Measurements from ENCODE around the gene TMEM127.
"Not testable (repeated sequence)": the region's sequence is repeated elsewhere in the genome, so short reads cannot be mapped to it uniquely, and the experiment has no call there.

TMEM127 gene

GRCh38 chr2:96264086-96264485 is 1.7 kb downstream of the TMEM127 start:
- DNase-seq (ENCODE audit: low read depth in 2 of 2), result no peak

- DNase-seq (ENCODE audit: low read depth in 2 of 2), result no peak
Observed at GRCh38 chr2:96262306-96262705, 3.5 kb downstream of the TMEM127 start.

DNA sequence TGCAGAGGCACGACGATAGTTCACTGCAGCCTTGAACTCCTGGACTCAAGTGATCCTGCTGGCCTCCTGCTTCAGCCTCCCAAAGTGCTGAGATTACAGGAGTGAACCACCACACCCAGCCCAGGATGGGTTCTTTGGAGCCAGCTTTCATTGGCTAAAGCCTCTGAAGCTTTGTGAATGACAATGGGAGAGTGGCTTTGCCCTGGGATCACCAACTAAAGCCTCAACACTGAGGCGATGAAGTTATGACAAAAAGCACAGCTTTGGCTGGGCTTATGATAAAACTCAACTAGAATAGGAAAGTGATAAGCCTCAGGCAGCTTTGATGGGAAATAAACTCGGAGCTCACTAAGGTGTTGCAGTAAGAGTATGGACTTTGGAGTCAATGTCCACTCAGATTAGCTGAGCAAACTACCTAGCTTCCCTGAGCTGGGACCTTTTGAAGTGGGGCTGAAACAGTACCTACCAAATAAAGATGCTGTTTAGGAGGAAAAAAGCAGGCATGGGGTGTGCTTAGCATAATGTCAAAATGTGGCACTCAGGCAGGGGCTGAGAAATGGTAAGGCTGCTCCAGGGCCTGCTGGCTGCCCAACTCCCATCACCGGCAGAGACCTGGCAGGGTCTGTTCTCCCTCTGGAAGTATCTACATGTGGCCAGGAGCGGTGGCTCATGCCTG is 4.3 kb downstream of the TMEM127 start:
- DNase-seq (ENCODE audit: low read depth in 2 of 2), result no peak

- no peak for DNase-seq (ENCODE audit: low read depth in 2 of 2)
Observed at GRCh38 chr2:96260387-96261260, 5.2 kb downstream of the TMEM127 start.

DNA sequence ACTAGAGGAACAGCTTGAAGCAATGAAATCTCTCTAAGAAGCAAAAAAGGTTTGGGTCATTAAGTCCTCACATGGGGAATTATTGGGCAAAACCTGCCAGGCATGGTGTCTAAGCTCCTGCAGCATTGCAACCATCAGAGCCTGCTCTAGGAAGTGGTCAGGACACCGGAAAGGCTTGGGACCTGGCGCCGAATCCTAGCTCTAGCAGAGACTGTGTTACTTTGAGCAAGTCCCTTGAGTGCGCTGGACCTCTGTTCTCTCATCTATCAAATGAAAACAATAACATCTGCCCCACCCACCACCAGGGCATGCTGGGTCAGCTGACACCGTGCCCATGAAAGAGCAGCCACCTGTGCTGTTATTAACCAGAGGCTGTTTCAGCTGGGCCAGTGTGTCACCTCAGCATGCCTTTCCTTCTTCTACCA is 6.3 kb downstream of the TMEM127 start:
- DNase-seq (ENCODE audit: low read depth in 2 of 2), result no peak

DNA sequence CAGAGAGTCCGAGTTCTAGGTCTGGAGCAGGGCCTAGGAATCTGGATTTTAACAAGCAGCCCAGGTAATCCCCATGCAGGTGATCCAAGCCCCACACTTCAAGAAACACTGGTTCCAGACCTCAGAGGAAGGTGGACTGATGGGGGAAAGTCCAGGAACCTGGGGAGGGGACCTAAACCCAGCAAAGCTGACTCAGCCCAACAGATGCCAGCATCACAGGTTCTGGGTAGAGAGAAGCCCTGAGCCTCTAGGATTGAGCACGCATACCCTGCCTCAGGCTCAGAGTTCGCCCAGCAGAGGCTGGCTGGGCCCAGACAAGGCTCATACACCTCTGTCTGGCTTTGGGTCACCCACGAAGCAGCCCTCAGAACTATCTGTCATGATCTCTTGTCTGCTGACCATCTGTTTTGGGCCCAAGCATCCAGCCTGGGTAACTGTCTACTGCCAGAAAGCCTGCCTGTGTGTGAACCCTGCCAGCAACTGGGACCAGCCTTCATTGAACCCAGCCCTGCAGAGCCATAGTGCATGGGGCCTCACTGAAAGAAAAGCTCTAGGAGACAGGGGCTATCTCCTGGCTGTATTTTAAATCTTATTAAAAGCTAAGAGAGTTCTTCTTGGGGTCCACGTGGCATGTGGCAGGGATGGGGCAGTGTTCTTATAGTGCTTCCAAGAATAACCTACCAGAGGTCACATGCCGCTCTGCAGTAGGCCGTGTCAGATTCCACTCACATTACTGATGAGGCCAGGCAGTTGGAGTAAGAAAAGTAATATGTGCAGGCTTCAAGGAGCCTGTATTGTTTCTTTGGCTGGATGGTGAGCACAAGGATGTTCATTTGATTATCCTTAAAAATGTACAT is 7.4 kb downstream of the TMEM127 start:
- no peak for DNase-seq (ENCODE audit: low read depth in 2 of 2)

DNA sequence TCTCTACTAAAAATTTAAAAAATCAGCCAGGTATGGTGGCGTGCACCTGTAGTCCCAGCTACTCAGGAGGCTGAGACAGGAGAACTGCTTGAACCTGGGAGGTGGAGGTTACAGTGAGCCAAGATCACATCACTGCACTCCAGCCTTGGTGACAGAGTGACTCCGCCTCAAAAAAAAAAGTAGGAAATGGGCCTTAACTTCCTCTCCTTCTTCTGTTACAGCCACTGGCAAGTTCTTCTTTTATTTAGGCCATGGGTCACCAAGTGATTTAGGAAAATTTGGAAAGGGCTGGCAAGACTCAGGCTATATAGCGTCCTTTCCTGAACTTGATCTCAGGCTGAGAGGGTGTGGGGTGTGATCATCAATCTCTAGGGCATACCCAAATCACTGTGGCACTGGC is 8.1 kb downstream of the TMEM127 start:
- DNase-seq (ENCODE audit: low read depth in 2 of 2), result not testable (repeated sequence)

DNA sequence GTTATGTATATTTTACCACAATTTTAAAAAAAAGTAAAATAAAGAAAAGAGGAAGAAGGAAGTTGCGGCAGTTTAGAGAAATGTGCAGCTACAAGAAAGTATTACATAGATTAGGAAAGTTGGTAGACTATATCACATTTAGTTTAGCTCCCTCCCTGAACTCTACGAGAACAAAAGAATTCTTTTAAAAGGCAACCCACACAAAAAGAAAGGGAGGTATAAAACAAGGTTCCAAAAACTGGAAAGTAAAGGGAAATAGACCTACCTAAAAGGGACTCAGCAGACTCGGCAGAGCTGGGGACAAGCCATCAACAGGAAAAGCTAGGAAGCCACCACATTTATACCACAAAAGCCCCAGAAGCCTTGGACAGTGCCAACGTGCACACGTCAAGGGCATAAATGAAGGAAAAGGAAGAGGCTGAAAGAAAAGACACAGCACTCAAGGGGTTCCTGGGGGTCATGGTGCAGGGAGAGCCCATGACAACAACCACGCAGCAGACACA is 9.1 kb downstream of the TMEM127 start:
- no peak for DNase-seq (ENCODE audit: low read depth in 2 of 2)

- DNase-seq (ENCODE audit: low read depth in 2 of 2), result no peak
Observed at GRCh38 chr2:96254571-96254970, 11.2 kb downstream of the TMEM127 start.

DNA sequence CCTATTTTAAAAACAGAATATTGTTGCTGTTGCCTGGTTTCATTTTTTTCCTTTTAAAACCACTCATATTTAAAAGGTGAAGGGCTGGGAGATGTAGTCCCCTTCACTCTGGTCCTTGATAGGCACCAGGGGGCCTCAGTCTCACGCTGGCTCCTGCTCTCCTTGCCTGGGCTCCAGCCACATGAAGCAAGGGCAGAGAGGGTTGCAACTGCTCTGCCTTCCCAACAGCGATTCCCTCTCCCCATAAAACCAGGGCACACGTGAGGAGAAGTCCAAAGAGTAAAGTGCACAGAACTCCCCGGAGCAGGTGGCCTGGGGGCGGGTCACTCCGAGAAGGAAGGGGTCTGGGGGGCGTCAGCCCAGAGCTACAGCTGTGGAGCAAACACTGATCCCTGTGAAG is 12.8 kb downstream of the TMEM127 start:
- DNase-seq (ENCODE audit: low read depth in 2 of 2), result no peak

DNA sequence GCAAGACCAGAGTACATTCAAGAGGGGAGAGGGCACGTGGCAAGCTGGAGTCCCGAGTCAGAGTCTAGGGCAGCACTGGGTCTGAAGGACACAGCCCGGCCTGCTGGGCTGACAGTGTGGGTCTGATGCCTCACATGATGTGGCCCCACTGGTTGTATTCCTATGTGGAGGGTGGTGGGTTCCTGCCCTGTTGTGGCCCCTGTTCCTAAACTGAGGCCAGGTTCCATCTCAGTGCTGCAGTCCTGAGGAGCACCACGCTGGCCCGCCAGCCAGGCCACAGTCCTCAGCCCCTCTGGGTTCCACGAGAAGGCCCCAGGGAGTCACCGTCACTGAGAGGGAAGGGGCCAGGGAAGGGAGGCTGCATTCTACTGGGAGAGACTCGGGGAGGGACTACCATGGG is 13.3 kb downstream of the TMEM127 start:
- no peak for DNase-seq (ENCODE audit: low read depth in 2 of 2)

DNA sequence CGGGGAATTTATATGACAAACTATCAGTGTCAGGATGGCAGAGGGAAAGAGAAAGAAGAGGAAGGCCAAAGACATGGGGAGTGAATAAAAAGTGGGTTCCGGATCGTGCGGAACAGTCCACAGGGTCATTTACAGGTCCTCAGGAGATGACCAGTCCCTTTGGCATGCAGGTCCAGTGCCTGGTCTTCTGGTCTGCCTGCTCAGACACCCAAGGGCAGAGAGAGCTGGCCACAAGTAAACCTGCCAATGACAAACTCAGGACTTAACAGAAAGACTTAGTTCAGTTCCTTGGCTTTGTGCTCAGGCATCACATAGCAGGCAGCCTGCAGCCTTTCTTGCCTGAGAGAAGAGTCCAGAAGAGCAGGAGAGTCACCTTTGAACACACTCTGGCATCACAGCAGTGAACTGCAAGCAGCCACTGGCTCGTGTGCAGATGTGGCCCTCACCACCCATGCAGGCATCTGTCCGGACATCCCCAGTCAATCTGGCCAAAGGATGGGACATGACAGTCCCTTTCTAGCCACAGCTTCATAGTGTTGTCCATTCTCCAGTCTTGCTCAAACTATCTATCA is 14.0 kb downstream of the TMEM127 start:
- DNase-seq (ENCODE audit: low read depth in 2 of 2), result no peak

DNA sequence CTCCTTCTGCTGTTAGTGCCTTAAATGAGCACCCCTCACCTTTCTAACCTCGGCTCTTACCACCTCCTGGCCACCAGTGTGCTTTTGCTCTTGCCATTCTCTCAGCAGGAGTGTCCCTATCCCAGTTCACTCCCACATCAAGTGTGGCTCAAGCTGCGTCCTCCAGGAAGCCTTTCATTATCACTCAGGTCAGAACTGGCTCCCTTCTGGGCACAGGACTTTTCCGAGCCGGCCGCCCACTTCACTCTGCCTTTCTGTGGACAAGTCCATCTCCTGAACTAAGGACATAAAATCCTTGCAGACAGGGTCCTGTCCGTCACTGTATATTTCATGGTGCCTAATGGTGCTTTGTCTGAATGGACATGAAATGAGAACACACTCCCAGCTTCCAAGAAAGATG is 15.6 kb downstream of the TMEM127 start:
- DNase-seq (ENCODE audit: low read depth in 2 of 2), result no peak

- no peak for DNase-seq (ENCODE audit: low read depth in 2 of 2)
Observed at GRCh38 chr2:96249654-96250053, 16.1 kb downstream of the TMEM127 start.

GRCh38 chr2:96248624-96249023 is 17.2 kb downstream of the TMEM127 start:
- DNase-seq (ENCODE audit: low read depth in 2 of 2), result no peak

DNA sequence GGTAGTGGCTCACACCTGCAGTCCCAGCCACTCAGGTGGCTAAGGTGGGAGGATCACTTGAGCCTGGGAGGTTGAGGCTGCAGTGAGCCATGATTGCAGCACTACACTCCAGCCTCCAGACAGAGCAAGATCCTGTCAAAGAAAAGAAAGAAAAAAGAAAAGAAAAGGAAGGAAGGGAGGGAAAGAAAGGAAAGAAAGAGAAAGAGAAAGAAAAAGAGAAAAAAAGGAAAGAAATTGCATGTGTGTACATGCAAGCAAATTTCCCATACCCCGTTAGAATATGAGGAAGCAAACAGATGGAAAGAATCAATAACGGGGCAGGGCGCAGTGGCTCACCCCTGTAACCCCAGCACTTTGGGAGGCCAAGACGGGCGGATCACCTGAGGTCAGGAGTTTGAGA is 17.9 kb downstream of the TMEM127 start:
- DNase-seq (ENCODE audit: low read depth in 2 of 2), result no peak

GRCh38 chr2:96247009-96247408 is 18.8 kb downstream of the TMEM127 start:
- no peak for DNase-seq (ENCODE audit: low read depth in 2 of 2)

- no peak for DNase-seq (ENCODE audit: low read depth in 2 of 2)
Observed at GRCh38 chr2:96245609-96246390, 20.0 kb downstream of the TMEM127 start.

DNA sequence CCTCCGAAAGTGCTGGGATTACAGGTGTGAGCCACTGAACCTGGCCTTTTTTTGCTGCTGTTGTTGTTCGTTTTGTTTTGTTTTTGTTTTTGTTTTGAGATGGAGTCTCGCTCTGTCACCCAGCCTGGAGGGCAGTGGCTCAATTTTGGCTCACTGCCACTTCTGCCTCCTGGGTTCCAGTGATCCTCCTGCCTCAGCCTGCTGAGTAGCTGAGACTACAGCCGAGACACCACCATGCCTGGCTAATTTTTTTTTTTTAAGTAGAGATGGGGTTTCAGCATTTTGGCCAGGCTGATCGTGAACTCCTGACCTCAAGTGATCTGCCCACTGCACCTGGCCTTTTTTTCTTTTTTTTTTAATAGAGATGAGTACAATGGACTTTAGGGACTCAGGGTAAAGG is 22.0 kb downstream of the TMEM127 start:
- no peak for DNase-seq (ENCODE audit: low read depth in 2 of 2)

- no peak for DNase-seq (ENCODE audit: low read depth in 2 of 2)
Observed at GRCh38 chr2:96241900-96242611, 23.7 kb downstream of the TMEM127 start.

Measured in stimulated activated CD8-positive, alpha-beta memory T cell treated with anti-CD3 and anti-CD28 coated beads, Interleukin-15, amount 100 ng/mL, for 4 hours (primary cell).